SW 1271 (cell line): Measurements from ENCODE around the gene SVOP.
"Not testable (repeated sequence)": the region's sequence is repeated elsewhere in the genome, so short reads cannot be mapped to it uniquely, and the experiment has no call there.

ENCODE experiments used
- DNase-seq, 2 experiments: peaks; one replicate each; lab custom pipeline; 2025; lab: John Stamatoyannopoulos, UW

SVOP gene

GRCh38 chr12:109033239-109034196 lies 12.7 kb upstream of the SVOP start:
- DNase-seq = no peak

GRCh38 chr12:109029411-109029810 lies 8.5 kb upstream of the SVOP start:
- DNase-seq = no peak

- not testable (repeated sequence) for DNase-seq
Measured at GRCh38 chr12:109028624-109029023, 7.8 kb upstream of the SVOP start.

GRCh38 chr12:109027767-109028166 lies 6.9 kb upstream of the SVOP start:
- no peak for DNase-seq

GRCh38 chr12:109020146-109020795 lies 597 bp downstream of the SVOP start:
- no peak for DNase-seq

GRCh38 chr12:109018296-109018695 lies 2.6 kb downstream of the SVOP start:
- no peak for DNase-seq

GRCh38 chr12:109016978-109017377 lies 3.9 kb downstream of the SVOP start:
- no peak for DNase-seq

GRCh38 chr12:109016016-109016415 lies 4.9 kb downstream of the SVOP start:
- no peak for DNase-seq

- no peak for DNase-seq
Measured at GRCh38 chr12:109014984-109015765, 5.7 kb downstream of the SVOP start.

GRCh38 chr12:109010259-109010658 lies 10.6 kb downstream of the SVOP start:
- no peak for DNase-seq

- DNase-seq = no peak
Measured at GRCh38 chr12:109009766-109010165, 11.1 kb downstream of the SVOP start.

- no peak for DNase-seq
Measured at GRCh38 chr12:109004017-109004416, 16.9 kb downstream of the SVOP start.

GRCh38 chr12:108996320-108996719 lies 24.5 kb downstream of the SVOP start:
- DNase-seq = no peak

GRCh38 chr12:108995370-108995992 lies 25.4 kb downstream of the SVOP start:
- DNase-seq = no peak

- DNase-seq = not testable (repeated sequence)
Measured at GRCh38 chr12:108990103-108990502, 30.8 kb downstream of the SVOP start.

GRCh38 chr12:108989376-108989775 lies 31.5 kb downstream of the SVOP start:
- no peak for DNase-seq

GRCh38 chr12:108985750-108986149 lies 35.1 kb downstream of the SVOP start:
- no peak for DNase-seq

GRCh38 chr12:108983227-108983626 lies 37.6 kb downstream of the SVOP start:
- no peak for DNase-seq

GRCh38 chr12:108982621-108983219 lies 38.1 kb downstream of the SVOP start:
- DNase-seq = no peak

- no peak for DNase-seq
Measured at GRCh38 chr12:108981835-108982234, 39.0 kb downstream of the SVOP start.

- DNase-seq = peak; percentile 31 to 66
Measured at GRCh38 chr12:108980831-108981618, 39.8 kb downstream of the SVOP start.
